ENCODE measurements around the gene ACTRT2. TPM values are rescaled to one million over a fixed set of nuclear protein-coding genes. Genes with fewer than 3 reads are reported as not detected.

The ACTRT2 gene
- total RNA-seq, 1 experiment from 2014 or later, result not detected

GRCh38 chr1:3040004-3040403 is 18.7 kb downstream of the ACTRT2 start:
- no peaks in the 10 kb centered on the region for H3K36me3 ChIP-seq (ENCODE audit: control insufficient read depth, insufficient read depth, low read length)
- DNase-seq, result no peak
- no peak for TF ChIP-seq CTCF (IDR thresholded peaks at IDR 0.05; ENCODE audit: insufficient read depth in 1 of 2, low read depth in 1 of 2, low read length in 1 of 2, severe bottlenecking in 1 of 2, unreplicated experiment in 1 of 2)
- CTCF ChIA-PET, result no interaction called here
- no TSS peak for BruUV-seq (replicated peaks)
- H3K9me3 ChIP-seq, result no peaks in the 10 kb centered on the region
- POLR2A ChIA-PET, result no interaction called here
- no peak overlapping the region for H3K4me3 ChIP-seq (ENCODE audit: low read depth, low read length)
- no peaks in the 10 kb centered on the region for H3K27me3 ChIP-seq (replicated peaks; ENCODE audit: control insufficient read depth, insufficient read depth, low read length)
- Mint-ChIP-seq H3K9me3 (ENCODE audit: unreplicated experiment) (no peaks in the 10 kb centered on the region), H3K36me3 (ENCODE audit: insufficient read depth, unreplicated experiment) (no peaks in the 10 kb centered on the region), H3K27me3 (ENCODE audit: insufficient read depth, unreplicated experiment) (peaks cover 14% of the 10 kb centered on the region), H3K4me3 (ENCODE audit: unreplicated experiment) (no peak overlapping the region), H3K27ac (ENCODE audit: unreplicated experiment) (no peak overlapping the region), H3K4me1 (ENCODE audit: low read depth, unreplicated experiment) (no peaks in the 10 kb centered on the region)
- intact Hi-C loops (cut with micrococcal nuclease; ENCODE audit: unreplicated experiment), result no loop called here
- no peaks in the 10 kb centered on the region for H3K4me1 ChIP-seq

- BruUV-seq (replicated peaks), result no TSS peak
- no peak overlapping the region for H3K27ac Mint-ChIP-seq (ENCODE audit: unreplicated experiment)
- H3K36me3 ChIP-seq (ENCODE audit: control insufficient read depth, insufficient read depth, low read length), result no peaks in the 10 kb centered on the region
- no peak for DNase-seq
- H3K4me3 ChIP-seq (ENCODE audit: low read depth, low read length), result no peak overlapping the region
- peaks cover 9% of the 10 kb centered on the region for H3K27me3 Mint-ChIP-seq (ENCODE audit: insufficient read depth, unreplicated experiment)
- ChIA-PET CTCF (no interaction called here), POLR2A (no interaction called here)
- H3K9me3 Mint-ChIP-seq (ENCODE audit: unreplicated experiment), result no peaks in the 10 kb centered on the region
- no peaks in the 10 kb centered on the region for H3K4me1 ChIP-seq
- no peaks in the 10 kb centered on the region for H3K27me3 ChIP-seq (replicated peaks; ENCODE audit: control insufficient read depth, insufficient read depth, low read length)
- TF ChIP-seq CTCF (IDR thresholded peaks at IDR 0.05; ENCODE audit: insufficient read depth in 1 of 2, low read depth in 1 of 2, low read length in 1 of 2, severe bottlenecking in 1 of 2, unreplicated experiment in 1 of 2), result no peak
- intact Hi-C loops (cut with micrococcal nuclease; ENCODE audit: unreplicated experiment), result no loop called here
- no peaks in the 10 kb centered on the region for H3K36me3 Mint-ChIP-seq (ENCODE audit: insufficient read depth, unreplicated experiment)
- H3K4me1 Mint-ChIP-seq (ENCODE audit: low read depth, unreplicated experiment), result no peaks in the 10 kb centered on the region
- H3K9me3 ChIP-seq, result no peaks in the 10 kb centered on the region
- H3K4me3 Mint-ChIP-seq (ENCODE audit: unreplicated experiment), result no peak overlapping the region
Observed at GRCh38 chr1:3042481-3042880, 21.2 kb downstream of the ACTRT2 start.

- no peaks in the 10 kb centered on the region for H3K36me3 ChIP-seq (ENCODE audit: control insufficient read depth, insufficient read depth, low read length)
- Mint-ChIP-seq H3K9me3 (ENCODE audit: unreplicated experiment) (peaks cover 12% of the 10 kb centered on the region), H3K27ac (ENCODE audit: unreplicated experiment) (no peak overlapping the region), H3K4me3 (ENCODE audit: unreplicated experiment) (no peak overlapping the region), H3K36me3 (ENCODE audit: insufficient read depth, unreplicated experiment) (no peaks in the 10 kb centered on the region), H3K27me3 (ENCODE audit: insufficient read depth, unreplicated experiment) (peaks cover 8% of the 10 kb centered on the region), H3K4me1 (ENCODE audit: low read depth, unreplicated experiment) (no peaks in the 10 kb centered on the region)
- ChIA-PET CTCF (no interaction called here), POLR2A (no interaction called here)
- H3K4me1 ChIP-seq, result no peaks in the 10 kb centered on the region
- H3K27me3 ChIP-seq (replicated peaks; ENCODE audit: control insufficient read depth, insufficient read depth, low read length), result no peaks in the 10 kb centered on the region
- intact Hi-C loops (cut with micrococcal nuclease; ENCODE audit: unreplicated experiment), result no loop called here
- no peak for DNase-seq
- H3K9me3 ChIP-seq, result no peaks in the 10 kb centered on the region
- BruUV-seq (replicated peaks), result no TSS peak
- no peak for TF ChIP-seq CTCF (IDR thresholded peaks at IDR 0.05; ENCODE audit: insufficient read depth in 1 of 2, low read depth in 1 of 2, low read length in 1 of 2, severe bottlenecking in 1 of 2, unreplicated experiment in 1 of 2)
- no peak overlapping the region for H3K4me3 ChIP-seq (ENCODE audit: low read depth, low read length)
Observed at GRCh38 chr1:3049164-3049563, 27.9 kb downstream of the ACTRT2 start.
